VCaP (cell line): Measurements from ENCODE around the gene ICAM3.

Source experiments
- H3K27ac ChIP-seq: fragments of 450-650 bp; 2 replicates; pipeline ENCODE4 v1.5.1; 2017
- TF ChIP-seq, protein P1 (sequence below): fragments of 450-650 bp; conservative IDR thresholded peaks from 2 replicates; pipeline ENCODE4 v1.5.1; 2017; ENCODE audit warnings: mild to moderate bottlenecking, moderate library complexity

The ICAM3 gene

DNA sequence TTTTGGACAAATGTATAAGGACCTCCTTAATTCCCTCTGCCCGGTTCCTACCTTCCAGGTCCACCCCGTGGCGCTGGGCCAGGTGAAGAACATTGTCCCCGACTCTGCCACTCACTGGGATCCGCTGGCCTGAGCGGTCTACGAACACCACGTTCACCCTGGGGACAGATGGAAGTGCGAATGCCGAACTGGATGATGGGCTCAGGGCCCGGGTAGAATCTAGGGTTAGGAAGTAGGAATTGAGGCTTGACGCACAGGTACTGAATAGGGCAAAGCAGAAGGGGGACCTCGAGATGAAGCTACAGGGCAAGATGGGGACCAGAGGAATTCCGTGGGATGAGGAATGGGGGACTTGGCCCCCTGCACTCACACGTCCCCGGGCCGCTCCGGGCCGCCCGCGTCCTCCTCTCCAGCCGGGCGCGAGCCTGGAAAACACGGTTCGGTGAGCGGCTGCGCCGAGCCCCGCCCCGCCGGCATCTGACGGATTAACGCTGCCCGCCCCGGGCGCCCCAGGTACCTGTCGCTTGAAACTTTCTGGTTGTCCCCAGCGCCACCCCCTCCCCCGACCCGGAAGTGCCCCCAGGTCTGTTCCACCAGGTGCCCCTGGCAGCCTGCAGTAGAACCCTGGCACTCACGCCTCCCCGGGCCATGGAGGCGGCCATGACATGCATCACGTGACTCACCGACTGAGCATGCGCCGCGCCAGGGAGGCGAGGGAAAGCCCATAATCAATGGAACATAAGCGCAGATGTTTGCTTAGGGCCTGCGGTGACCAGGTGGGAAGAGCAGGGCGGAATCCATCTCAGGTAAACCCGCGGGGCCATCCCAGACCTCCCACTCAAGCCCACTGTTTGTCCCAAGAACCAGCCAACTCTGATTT is 23.8 kb downstream of the ICAM3 start, which contains the start of gene FDX2:
Gene FDX2 (minus strand): TSS at position 681 of the 880 bp plus-strand sequence. CDS start 19 bp downstream, at position 662.
- H3K27ac ChIP-seq = peak within 1 kb of the TSS; percentile 66
- TF ChIP-seq, protein P1, sequence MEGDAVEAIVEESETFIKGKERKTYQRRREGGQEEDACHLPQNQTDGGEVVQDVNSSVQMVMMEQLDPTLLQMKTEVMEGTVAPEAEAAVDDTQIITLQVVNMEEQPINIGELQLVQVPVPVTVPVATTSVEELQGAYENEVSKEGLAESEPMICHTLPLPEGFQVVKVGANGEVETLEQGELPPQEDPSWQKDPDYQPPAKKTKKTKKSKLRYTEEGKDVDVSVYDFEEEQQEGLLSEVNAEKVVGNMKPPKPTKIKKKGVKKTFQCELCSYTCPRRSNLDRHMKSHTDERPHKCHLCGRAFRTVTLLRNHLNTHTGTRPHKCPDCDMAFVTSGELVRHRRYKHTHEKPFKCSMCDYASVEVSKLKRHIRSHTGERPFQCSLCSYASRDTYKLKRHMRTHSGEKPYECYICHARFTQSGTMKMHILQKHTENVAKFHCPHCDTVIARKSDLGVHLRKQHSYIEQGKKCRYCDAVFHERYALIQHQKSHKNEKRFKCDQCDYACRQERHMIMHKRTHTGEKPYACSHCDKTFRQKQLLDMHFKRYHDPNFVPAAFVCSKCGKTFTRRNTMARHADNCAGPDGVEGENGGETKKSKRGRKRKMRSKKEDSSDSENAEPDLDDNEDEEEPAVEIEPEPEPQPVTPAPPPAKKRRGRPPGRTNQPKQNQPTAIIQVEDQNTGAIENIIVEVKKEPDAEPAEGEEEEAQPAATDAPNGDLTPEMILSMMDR = no peak

DNA sequence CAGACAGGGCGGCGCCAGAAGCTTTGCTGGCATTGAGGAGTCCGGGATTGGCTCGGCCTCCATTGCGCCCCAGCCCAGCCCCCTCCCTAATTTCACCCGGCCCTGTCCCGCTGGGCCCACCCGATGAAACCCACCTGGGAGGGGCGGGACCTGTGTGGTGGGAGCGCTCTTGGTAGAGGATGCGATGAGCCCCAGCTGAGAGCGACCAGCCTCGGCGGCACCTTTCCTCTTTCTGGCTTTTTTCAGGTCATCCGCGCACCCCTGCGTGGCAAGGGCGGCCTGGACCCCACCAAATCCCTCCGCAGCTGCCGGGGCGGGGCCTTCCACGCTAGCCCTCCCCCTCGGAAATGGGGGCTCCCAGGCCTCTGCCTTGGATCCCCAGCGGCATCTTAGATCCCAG is 30.0 kb downstream of the ICAM3 start, which contains the start of gene ZGLP1:
Gene ZGLP1 (minus strand): TSS at position 393 of the 400 bp plus-strand sequence.
- TF ChIP-seq, protein P1 = no peak
- no peak within 1 kb of the TSS for H3K27ac ChIP-seq

DNA sequence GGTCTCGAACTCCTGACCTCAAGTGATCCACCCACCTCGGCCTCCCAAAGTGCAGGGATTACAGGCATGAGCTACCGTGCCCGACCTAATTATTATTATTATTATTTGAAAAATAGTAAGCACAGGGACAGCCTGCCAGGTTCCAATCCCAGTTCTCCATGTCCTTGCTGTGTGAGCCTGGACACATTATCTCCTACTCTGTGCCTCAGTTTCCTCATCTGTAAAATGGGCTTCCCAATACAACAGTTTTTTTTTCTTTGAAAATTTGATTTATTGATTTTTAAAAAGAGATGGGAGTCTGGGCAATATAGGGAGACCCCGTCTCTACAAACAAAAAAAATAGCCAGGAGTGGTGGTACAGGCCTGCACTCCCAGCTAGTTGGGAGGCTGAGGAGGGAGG is 33.1 kb downstream of the ICAM3 start:
- H3K27ac ChIP-seq = no peak overlapping the region
- TF ChIP-seq, protein P1 = no peak

DNA sequence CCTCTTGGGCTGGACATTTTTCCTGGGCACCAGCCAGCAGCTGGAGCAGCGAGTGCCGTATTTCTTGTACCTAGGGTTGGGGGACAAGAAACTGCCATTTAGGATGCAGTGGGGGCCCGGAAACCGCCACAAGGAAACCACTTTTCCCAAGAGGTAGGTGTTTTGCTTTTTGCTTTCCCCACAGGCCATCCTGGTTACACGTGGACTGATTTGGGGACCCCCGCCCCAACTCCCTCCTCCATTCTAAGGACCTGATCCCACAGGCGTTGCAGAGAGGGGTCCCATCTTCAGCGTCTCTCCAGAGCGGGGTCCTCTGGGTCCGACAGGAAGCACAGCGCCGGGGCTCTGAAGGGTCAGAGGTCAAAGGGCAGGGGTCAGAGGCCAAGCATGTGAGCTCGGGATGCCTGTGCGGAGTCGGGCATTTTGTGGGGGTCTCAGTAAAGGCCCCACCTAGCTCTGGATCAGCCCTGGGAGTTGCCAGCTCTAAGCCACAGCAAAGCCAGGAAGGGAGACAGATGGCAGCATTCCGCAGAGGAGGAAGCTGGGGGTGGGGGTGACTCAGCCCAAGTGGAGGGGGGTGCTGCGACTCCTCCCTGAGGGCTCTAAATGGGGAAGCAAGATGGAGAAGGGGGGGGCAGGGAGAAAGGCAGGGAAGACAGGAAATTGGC is 34.2 kb downstream of the ICAM3 start:
- no peak overlapping the region for H3K27ac ChIP-seq
- TF ChIP-seq, protein P1 = no peak

DNA sequence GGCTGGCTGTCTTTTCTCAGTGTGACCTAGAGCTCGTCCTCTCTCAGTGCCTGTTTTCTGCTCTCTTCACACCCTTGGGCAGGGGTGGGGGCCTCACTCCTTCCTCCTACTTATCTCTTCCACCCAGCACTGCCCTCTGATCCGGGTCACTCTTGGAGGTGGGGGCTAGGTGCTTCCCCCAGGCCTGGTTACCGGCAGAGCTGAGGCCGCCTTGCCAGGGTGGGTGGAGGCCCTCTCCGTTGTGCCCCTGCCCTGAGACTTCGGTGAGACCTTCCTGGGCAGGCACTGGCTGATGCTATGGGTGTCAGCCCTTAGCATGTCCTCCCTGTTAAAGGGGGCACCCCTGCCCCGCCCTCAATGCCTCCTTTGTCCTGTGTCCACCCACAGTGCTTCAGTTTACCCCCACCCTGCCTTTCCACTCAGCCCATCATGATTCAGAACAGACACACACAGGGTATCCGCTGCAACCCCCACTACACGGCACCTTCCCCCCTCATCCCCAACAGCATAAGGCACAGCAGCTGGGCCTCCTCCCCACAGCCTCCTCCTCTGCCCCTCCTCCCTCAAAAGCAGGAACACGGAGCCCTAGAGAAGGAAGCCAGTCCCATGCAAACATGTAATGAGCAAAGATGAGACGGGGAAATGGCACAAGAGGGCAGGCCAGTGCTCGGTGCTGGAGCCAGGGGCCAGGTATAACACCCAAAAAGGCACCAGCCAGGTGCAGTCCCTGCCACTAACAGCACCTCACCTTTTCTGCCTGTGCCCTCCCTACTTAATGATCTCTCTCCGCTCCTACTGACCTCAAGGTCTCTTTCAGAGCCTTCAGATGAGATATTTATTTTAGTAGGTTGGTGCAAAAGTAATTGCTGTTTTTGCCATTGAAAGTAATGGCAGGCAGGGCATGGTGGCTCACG is 39.6 kb downstream of the ICAM3 start:
- no peak overlapping the region for H3K27ac ChIP-seq
- TF ChIP-seq, protein P1 = no peak

DNA sequence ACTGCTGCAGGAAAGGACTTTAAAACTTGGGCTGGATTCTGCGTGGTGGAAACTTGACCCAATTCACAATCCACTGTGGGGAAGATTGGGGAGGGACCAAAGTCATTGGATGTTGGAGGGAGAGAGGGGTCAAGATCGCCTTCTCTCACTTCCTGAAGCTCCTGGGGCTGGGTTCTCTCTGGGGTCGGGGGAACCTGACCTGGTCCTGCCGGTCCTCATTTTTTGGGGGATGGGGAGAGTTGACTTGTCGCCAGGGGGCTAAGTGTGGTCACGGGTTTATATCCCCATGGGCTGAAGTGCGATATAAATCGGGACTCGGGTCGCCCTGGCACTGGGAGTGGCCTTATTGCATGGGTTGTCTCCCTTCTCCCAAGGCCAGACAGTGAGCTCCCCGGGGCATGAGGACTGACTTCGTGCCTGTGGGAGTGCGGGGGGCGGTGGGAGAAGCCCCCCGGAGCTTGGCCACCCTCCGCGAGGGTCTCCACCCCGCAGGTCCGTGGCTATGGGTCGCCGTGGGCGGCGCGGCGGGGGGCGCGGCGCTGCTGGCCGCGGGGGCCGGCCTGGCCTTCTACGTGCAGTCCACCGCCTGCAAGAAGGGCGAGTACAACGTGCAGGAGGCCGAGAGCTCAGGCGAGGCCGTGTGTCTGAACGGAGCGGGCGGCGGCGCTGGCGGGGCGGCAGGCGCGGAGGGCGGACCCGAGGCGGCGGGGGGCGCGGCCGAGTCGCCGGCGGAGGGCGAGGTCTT is 43.4 kb downstream of the ICAM3 start:
- H3K27ac ChIP-seq = no peak overlapping the region
- TF ChIP-seq, protein P1 = no peak
